HG03097 (cell line): ENCODE data around the gene VARS2.
"Not testable (repeated sequence)": the region's sequence is repeated elsewhere in the genome, so short reads cannot be mapped to it uniquely, and the experiment has no call there.

Experiments used
- ATAC-seq: cut with Tn5 transposase; IDR thresholded peaks from one replicate; pipeline ENCODE4 v1.9.1; 2021; ENCODE audit not compliant: unreplicated experiment, low FRiP score

The VARS2 gene

DNA sequence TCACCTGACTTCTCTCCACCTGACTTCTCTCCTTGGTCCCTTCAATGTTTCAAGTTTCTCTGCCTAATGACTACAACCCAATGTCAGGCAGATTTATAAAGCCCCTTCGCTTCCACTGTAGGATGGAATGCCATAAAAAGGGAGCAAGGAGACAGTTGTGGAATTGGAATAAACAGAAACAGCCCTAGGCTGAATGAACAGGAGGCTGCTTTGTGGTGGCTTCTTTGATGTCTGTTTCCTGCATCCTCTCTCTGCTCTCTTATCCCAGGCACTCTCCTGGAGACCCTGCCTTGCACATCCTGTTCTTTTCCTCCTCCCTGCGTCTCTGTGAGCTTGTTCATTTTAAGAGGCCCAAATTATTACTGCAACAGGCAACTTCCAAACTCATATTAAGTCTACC lies 43.7 kb downstream of the VARS2 start:
- ATAC-seq, result no peak

DNA sequence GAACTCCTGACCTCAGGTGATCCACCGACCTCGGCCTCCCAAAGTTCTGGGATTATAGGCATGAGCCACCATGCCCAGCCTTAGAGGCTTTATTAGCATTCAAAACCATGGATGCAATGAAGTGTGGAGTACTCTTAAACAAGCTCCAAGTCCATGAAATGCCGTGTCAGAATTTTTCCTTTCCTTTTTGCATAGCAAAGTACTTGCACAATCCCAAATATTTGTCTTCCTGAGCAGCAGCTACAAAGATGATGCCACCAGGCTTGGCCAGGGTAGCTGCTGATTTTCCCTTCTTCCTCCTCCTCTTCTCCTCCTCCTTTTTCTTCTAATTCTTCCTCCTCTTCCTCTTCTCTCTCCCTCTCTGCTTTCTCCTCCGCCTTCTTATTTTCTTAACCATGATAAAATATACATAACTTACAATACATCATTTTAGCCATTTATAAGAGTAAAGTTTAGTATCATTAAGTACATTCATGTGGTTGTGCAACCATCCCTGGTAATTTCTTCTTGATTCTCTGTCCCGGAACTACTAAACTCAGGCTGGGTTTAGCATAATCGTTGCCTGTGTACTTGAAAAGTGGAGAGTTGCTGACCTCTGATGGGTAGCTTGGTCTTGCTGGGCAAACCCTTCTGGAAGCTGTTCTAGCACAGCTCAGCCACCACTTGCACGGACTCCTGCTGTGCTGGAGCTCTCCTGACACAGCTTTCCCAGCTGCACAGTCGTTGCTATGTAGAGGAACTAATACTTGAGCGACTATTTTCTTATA lies 47.1 kb downstream of the VARS2 start:
- no peak for ATAC-seq

DNA sequence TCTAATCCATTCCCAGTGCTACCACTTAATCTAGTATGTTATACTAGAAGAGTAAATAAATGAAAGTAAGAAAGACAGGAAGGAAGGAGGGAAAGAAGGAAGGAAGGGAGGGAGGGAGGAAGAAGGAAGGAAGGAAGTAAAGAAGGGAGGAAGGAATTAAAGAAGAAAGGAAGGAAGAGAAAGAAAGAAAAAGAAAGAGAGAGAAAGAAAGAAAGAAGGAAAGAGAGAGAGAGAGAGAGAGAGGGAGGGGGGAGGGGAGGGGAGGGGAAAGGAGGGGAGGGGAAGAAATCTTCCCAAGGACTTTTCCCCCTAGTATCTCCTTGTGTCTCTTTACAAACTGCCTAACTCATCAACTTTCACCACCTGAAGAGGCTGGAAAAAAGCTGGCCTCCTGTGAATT lies 48.7 kb downstream of the VARS2 start:
- ATAC-seq, result no peak

DNA sequence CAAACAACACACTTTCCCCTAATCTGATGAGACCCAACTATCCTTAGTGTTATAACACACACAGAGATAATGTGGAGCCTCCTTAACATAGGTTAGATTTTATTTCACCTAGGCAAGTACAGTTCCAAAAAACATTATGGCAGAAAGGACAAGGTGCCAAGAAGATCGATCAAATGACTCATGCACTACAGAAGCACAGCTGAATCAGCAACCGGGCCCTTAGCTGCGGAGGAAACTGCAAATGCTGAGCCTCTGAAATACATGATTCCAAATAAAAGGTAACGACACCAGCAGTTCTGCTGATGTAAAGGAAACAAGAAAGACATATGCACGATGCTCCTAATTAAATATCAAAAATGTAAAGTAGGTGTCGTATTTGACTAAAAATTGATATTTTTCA lies 49.6 kb downstream of the VARS2 start:
- ATAC-seq, result no peak

DNA sequence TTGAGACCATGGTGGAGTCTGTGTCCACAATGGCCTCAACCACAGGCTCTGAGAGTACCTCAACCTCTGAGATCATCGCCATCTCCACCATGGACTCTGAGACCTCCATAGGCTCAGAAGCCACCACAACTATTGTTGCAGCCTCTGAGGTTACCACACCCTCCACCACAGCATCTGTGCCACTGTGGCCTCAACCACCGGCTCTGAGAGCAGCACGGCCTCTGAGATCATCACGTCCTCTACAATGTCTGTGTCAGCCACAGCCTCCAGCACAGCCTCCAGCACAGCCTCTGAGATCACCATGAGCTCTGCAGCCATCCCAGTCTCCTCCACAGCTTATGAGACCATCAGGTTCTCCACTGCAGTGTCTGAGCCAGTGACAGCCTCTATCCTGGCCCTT lies 50.0 kb downstream of the VARS2 start:
- no peak for ATAC-seq

DNA sequence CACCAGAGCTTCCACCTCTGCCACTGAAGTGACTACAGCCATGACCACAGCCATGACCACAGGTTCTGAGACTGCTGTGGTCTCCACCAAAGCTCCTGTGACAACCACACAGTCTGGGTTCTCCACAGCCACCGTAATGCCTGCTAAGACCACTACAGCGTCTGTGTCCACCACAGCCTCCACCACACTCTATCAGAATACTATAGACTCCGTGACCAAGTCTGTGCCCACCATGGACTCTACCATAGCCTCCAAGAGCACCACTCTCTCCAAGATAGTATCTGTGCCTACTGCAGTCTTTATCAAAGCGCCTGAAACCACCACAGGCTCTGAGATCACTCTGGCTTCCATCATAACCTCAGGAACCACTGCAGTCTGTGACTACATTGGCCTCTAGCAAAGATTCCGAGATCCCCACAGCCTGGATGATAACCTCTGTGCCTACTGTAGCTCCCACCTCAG lies 51.1 kb downstream of the VARS2 start:
- no peak for ATAC-seq

DNA sequence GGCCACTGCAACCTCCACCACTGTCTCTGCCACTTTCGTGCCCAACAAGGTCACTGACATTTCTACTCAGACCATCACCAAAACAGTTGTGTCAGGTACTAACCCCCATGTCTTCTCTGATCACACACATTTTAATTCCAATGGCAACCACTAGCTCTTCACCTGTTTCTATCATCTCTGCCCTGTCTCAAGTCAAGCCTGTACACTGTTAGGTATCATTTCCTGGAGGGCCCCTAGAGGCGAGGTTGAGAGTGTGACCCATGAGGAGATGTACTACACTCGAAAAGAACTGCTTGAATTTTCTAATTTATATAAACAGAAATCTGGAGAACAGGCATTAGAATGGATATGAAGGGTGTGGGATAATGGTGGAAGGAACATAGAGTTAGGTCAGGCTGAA lies 52.1 kb downstream of the VARS2 start:
- ATAC-seq, result no peak

DNA sequence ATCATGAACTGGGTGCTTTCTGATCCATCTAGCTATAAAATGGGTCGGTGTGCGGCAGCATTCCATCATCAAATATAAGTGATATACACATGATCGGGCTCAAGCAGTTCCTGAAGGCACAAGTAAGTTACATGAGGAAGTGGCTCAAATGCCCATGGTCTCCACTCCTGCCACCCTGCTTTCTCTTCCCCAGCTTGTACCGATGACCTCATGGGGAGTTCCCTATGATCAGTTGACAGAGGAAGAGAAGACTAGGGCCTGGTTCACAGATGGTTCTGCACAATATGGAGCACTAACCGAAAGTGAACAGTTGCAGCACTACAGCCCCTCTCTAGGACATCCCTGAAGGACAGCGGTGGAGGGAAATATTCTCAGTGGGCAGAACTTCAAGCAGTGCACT lies 55.1 kb downstream of the VARS2 start:
- ATAC-seq, result not testable (repeated sequence)

DNA sequence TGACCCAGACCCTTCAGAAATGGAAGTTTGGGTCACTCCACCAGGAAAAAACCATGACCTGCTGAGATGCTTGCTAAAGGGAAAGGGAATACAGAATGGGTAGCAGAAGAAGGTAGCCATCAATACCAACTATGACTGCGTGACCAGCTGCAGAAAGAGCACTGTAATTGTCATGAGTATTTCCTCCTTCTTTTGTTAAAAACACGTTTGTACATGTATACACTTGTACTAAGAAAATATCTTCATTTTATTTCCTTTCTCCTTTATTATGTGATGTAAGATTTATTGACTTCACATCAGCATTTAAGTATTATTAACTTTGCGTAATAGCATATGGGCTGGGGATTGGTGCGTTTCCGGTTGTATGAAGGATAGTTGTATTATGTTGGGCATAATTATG lies 56.9 kb downstream of the VARS2 start:
- ATAC-seq, result no peak

DNA sequence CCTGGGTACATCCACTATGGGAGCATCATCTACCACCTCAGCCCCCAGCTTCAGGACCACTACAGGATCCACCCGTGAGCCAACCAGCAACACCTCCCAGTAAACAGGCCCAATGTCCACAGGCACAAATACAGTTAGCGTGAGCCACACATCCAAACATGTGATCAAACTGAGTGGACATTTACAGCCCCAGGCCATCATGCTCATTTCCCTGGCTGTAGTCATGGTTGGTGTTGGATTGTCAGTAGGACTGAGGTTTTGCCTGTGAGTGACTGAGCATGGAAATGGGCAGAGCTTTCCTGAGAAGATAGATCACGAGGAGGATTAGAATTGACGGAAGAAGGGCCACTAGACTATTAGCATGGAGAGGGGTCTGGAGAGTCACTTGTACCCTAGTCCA lies 58.8 kb downstream of the VARS2 start:
- ATAC-seq, result no peak

DNA sequence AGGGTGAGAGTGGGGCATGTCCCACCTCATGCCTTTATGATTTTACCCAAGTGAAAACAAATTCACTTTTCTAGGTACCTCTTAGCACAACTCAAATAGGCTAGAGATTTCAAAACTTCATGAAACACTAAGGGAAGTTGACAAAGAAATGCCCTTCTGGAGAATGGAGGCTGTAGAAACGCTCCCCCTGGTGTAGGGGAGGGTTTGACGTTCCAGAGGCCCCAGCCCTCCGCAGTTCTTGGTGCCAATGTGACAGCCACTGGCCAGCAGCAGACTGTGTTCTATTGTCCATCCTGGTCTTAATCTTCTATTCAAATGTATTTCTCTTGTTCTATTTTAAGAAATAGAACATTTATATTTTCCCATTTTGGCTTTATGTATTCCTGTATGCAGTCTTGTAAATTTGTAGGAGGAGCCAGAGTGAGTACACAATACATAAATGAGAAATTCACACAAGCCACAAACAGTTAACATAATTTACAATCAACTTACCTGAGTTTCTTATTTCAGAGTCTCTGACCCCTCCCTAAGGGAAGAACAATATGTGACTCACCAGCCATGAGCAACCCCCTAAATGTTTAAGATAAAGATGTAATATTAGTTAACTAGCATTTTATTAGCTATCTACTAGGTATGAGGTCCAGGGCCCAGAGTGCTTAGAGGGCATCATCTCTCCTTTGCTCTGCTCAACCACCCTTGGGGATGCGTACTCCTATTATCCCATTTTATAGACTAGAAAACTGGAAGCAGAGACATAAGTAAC lies 60.6 kb downstream of the VARS2 start:
- no peak for ATAC-seq
